HG02763 (cell line): ENCODE results near the gene ETV3.

ENCODE experiments used
- ATAC-seq: cut with Tn5 transposase; IDR thresholded peaks from one replicate; pipeline ENCODE4 v1.9.1; 2021; ENCODE audit warnings: mild to moderate bottlenecking, moderate library complexity; ENCODE audit not compliant: unreplicated experiment

ETV3 gene

DNA sequence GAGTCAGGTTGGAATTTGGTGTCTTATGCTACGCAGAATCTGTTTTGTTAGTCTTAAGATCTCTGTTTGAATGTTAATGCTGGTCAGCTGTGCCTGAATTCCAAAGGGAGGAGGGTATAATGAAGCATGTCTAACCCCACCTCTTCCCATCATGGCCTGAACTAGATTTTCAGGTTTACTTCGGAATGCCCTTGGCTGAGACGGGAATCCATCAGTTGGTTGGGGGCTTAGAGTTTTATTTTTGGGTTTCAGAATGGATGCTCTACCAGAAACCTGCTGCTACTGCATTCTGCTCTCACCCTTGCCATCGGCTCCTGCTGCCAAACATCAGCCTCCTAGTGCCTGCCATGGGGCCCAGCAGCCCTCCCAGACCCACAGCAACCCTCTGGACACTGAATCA lies 24.1 kb upstream of the ETV3 start:
- ATAC-seq, result no peak

DNA sequence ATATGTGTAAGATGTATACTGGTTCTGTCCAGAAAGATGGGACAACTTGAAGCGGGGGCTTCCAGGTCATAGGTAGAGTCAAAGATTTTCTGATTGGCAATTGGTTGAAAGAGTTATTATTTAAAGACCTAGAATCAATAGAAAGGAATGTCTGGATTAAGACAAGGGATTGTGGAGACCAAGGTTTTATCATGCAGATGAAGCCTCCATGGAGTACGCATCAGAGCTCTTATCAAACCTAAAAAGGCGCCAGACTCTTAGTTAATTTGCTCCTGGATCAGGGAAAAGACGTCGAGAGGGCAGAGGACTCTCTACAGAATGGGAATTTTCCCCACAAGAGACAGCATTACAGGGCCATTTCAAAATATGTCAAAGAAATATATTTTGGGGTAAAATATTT lies 23.7 kb upstream of the ETV3 start:
- ATAC-seq, result no peak

DNA sequence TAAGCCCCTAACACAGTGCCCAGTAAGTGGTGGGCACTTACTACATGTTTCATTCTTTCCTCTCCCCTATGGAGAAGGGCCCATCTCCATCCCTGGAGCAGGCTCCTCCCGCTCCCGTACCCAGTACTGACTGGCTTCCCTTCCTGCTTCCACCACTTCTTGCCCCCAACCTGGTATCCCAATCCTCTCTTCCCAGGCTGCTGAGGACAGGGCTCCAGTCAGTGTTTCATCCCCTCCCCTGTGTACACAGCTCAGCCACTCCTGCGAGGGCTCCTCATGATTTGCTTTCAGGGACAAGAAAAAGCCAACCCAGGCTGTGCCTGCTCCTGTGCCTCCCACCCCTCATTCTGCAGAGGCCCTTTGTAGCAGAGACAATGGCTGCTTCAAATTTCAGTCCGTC lies 20.8 kb upstream of the ETV3 start:
- ATAC-seq, result no peak

DNA sequence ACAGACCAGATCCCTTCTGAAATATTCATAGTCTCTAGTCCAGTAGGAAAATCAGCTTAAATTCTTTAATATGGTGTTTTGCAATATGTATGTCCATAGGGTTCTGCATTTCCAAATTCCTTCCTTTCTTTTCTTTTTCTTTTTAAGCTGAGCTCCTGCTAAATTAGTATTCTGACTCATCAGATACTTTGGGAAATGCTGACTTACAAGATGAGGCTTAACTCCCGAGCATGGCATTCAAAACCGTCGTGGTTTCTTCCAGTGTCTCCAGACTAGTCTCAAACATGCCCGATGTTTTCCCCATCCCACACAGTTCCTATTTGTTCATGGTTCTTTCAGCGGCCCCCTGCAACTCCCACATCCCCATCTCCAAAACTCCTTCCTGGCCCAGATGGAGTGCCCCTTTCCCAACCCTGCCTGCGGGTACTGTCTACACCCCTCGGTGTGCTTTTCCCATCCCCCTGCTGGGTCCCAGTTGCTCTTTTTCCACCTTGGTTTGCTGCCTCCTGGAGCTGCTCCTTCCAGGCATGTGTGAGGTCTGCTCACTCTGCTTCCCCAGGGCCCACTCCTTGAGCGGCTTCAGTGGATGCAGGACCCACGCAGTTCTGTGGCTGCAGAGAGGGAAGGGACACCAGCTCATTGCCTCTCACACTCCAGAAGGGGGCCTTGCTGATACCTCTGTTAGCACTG lies 19.5 kb upstream of the ETV3 start:
- ATAC-seq, result no peak

DNA sequence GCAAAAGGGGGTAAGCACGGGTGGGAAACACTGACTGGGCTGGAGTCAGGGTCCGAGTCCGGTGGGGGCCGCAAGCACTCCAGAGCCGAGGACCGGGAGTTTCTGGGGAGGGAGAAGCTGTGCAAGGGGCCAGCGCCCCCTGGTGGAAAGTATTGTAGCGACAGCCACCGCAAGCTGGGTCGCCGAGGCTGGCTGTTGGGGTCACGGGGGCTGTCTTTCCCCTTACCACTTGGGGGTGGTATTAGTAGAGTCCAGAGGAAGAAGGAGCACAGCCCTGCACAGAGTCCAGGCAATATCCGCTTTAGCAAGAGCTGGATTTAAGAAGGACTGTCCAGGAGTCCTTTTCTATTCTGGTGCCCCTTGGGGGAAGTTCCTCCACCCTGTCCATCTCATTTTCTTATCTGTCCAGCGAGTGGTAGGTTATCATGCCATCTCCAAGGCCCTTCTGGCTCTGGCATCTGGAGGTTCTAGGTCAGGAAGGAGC lies 17.9 kb upstream of the ETV3 start:
- no peak for ATAC-seq

DNA sequence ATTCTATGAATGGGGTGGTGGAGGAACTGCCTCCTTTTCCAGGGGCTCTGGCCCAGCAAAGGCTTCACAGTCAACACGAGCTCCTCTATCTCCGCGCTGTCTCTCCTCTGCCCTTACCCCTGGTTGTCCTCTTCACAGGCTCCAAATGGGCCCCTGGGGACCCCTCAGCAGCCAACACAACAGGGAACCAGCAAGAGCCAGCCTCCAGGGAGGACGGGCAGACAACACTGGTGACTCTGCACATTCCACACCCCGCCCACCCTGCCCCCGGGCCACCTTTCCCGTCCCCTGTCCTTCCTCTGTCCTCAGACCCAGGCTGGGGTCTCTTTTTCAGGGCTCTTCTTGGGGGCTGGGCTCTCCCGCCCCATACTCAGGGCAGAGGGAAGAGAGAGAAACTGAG lies 17.5 kb upstream of the ETV3 start:
- no peak for ATAC-seq

DNA sequence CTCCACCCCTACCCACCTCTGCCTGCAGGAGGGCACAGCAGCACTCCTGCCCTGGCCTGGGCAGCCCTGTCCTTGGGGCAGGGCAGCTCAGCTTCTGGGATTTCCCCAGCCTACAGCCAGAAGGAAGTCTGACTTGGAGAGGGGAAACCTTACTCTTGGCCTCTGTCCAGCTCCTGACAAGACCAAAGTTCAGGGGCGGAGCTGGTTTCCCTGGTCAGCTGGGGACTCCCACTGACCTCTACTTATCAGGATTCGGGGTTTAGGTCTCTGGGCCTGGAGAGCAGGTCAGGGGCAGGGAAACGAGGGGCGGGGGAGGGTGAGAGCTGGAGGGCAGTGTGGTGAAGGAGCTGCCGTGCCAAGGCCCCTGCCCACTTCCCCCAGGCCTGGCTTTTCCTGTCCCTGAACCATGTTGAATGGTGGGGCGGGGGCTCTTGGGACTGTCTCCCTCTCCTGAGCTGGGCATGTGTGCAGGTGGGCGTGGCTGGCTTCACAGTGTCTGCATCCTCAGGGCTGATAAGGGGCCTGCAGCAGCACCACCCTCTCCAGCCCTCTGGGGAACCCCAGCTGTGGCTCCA lies 16.8 kb upstream of the ETV3 start:
- ATAC-seq, result no peak

DNA sequence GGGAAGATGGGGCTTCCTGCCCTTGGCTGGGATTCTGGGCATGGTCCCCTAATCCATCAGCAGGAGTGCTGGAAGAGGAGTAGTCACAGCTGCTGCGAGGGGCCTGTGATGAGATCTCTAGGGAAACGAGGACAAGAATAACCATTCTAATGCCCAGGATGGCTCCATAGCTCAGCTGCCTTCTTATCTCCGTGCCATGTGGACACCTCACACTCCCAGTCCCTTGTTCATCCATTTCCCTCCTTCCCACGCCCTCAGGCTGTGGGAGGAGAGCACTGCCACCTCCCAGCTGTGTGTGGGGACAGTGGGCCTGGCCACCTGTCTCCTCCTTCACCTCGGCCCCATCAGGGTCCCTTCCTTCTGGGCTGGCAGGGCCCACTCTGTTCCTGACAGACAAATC lies 16.1 kb upstream of the ETV3 start:
- no peak for ATAC-seq

DNA sequence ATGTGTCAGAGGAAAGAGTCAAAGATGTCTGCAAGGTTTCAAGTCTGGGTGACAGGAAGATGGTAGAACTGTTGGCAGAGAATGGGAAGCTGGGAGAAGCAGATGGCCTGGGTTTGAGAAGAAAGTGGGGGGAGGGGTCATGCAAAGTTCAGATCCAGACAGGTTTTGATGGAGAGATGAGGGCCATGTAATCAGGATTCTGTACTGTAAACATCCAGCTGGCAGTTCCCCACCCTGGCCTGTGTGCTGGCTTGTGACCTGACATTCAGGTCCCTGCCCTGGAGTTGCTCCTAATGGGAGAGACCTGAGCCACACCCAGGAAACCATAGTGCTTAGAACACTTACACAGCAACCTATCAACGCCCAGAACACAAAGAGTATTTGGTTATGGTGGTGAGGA lies 15.6 kb upstream of the ETV3 start:
- no peak for ATAC-seq

DNA sequence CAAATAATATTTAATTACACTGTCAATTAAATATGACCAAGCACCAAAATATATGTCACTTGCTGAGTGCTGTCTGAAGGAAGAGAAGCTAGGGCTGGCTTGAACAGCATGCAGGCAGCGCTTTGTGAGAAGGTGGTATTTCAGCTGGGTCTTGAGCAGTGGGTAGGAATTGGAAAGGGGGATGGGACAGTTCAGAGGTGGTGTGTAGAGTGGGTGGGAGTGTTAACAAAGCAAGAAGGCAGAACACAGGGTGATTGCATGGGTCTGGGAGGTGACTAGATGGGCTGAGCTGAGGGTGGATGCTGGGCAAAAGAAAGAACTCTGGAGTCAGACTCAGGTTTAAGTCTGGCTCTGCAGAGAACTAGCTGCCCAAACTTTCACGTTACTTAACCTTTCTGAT lies 14.3 kb upstream of the ETV3 start:
- no peak for ATAC-seq

DNA sequence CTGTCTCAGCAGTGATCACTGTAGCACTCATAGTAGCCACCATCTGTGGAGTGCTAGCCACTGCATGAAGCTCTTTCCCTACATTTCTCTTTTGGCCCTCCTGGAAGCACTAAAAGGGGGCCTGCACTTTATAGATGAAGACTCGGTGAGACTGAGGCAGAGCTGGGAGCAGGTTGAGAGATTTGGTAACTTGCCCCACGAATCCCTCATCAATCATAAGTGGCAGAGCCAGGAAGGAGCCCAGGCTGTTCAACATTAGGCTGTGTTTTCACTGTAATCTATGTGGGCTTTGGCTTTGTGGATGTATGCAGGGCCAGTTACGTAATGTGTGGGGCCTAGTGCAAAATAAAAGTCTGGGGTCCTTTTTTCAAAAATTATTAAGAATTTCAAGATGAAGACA lies 13.3 kb upstream of the ETV3 start:
- ATAC-seq, result no peak

DNA sequence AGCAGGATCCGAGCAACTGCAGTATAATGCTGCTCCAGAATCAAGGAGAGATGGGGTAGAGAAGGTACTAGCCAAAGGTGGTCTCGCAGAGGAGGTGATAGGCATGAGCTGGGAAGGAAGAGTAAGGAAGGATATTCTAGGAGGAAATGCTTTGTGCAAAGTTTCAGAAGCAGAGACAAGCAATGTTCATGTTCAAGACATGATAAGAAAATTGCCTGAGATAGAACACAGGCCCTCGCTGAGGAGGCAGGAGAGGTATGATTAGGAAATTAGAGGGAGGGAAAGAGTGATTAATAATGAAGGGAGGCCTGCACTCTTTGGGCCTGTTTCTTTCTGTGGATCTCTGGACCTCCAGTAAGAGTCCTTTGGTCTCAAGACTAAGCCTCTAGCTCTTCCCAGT lies 12.9 kb upstream of the ETV3 start:
- ATAC-seq, result no peak

DNA sequence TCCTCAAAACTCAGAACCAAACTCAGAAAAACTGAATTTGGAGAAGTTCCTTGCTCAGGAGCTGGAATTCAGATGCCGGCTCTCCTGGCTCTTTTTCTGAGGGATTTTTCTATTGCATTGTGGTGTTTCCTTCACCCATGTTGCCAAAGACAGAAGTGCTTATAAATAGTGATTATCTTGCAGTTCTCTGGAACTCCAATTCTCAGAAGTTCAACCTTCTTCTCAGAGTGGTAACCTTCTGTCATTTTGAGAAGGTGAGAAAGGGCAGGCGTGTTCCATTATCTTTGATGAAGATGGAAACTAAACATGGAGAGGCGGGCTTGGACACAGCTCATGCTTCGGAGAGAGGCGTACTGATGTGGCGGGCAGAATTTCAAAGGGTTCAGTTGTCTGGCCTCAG lies 12.4 kb upstream of the ETV3 start:
- no peak for ATAC-seq

DNA sequence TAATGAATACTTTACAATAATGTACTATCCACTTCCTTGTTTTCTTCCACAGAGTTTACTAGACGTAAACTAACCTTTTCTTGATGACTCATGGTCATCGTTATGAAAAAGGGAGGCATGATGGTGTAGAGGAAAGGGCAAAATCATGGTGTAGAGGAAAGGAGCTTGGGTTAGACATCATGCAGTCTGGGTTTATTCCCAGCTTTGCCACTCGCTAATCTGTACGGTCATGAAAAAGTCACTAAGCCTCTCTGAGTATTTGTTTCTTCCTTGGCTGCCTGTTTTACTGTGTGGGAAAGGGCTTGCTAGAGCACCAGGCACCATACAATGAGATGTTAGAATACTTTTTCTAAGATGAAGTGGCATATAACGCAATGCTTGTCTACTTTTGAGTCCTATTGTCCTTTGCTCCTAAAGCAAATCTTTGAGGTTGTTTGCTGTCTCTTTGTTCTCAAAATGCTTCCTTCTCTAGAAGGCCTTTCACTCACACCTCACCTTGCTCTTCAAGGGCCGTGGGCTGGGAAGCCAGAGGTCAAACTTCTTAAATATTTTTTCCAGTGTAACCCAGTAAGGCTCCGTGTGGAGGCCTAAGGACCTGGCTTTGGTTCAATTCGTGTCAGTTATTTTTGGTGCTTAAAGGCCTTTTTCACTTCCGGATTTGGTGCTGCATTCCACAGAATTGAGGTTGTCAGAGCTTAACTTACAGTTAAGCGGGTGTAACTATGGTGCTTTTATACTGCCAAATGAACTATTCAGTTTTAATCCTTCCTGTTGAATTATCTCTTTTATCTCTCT lies 9.9 kb upstream of the ETV3 start:
- no peak for ATAC-seq

DNA sequence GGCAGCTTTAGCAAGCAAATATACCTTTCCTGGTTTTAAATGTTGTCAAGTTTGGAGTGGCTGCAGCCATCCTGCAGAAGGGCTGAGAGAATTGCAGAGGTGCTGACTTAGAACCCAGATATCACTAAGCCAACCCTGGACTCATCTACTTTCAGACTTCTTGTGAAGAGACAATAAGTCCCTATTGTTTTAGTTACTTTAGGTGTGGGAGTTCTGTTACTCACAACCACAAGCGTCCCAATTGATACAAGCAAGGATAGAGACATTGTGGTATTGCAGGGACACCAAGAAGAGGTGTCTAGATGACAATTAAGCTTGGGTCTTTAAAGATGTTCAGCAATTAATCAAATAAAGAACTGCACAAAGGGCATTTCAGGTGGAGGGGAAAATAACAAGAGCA lies 8.8 kb upstream of the ETV3 start:
- ATAC-seq, result no peak

DNA sequence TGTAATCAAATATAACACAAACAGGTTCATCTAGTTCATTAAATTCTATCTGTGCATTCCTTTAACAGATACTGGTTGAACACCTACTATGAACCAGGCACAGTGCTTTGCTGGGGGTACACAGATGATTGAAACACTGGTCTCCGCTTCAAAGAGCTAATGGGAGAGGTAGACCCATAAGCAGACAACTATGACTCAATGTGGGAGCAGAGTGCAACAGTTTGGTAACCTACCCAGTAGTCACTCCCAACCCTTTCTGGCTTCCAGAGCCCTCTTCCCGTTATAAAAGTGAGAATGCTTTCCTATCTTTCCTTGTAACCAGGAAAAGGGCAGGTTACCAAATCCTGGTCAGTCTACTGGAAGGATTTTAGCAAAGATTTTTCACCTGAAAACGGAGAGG lies 8.0 kb upstream of the ETV3 start:
- no peak for ATAC-seq

DNA sequence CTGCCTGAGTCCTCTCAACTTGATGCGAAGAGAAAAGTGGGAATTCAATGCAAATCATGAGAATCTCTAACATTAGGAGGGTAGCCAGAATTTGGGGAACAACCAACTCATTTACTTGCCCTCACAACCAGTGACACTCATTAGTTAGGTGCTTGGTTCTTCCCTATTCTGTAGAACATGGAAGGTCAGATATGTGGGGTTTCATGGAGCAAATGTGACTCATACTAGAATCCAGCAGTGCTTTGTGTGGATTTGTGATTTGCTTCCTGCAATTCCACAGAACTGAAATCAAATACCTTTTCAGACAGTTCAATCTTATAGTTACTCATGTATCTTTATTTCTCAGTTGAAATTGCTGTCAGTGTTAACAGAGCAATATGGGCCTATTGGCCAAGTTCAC lies 6.9 kb upstream of the ETV3 start:
- no peak for ATAC-seq

DNA sequence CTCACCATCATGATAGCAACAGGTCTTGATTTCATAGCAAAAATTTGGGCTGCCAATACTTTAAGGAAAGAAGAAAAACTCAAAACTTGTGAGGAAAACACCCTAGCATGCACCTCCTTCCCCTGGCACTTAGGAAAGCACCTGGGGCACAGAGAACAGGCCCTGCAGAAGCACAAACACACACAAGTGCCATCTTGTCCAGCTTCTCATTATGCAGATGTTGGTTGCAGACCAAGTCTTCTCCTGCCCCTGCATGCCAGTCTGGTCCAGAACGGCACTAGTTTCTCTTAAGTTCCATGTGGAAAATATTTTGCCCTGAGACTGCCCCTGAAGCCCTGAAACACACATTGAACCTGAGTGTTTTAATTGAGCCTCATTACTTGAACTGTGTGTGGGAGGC lies 6.3 kb upstream of the ETV3 start:
- ATAC-seq, result no peak

DNA sequence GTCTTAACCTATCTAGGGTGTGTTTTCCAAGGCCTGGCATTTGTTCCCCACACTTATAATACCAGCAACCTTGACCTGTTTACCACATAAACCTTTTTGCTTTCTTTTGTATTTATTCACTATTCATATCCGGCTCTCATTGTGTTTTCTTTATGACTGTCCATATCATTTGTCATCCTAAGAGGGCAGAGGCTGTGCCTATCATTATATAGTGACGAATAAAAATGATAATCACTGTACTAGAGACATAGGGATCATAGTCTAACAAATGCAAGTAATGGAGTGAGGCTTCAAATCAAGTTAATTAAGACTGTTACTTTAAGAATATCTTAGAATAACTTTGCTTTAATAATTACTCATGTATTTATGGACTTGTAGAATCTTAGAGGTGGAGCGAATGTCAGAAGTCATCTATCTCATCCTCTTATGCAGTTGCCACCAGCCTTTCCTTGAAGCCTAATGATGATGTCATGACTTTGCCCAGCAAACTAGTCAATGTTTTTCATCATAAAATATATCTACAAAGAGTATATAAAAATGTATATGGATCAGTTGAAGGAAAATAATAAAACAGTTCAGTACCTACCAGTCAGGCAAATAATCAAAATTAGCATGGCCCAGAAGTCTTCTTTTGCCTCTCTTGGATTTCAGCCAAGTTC lies 4.7 kb upstream of the ETV3 start:
- ATAC-seq, result no peak

DNA sequence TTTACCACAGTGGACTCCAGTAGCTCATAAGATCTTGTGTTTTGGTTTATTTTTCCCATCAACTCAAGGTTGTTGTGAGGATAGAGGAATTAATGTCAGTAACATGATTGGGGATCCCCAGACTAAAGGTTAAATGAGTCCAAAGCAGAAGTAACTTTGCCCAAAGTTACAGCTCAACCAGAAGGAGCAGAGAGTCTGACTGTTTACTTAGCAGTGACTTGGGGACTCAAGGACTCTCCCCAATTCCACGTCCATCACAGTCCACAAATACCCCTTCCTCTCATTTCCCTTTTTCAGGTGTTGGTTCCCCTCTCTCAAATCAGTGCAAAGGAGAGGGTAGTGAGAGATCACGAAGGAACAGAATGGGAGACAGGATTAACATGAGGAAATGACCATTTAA lies 4.0 kb upstream of the ETV3 start:
- no peak for ATAC-seq

DNA sequence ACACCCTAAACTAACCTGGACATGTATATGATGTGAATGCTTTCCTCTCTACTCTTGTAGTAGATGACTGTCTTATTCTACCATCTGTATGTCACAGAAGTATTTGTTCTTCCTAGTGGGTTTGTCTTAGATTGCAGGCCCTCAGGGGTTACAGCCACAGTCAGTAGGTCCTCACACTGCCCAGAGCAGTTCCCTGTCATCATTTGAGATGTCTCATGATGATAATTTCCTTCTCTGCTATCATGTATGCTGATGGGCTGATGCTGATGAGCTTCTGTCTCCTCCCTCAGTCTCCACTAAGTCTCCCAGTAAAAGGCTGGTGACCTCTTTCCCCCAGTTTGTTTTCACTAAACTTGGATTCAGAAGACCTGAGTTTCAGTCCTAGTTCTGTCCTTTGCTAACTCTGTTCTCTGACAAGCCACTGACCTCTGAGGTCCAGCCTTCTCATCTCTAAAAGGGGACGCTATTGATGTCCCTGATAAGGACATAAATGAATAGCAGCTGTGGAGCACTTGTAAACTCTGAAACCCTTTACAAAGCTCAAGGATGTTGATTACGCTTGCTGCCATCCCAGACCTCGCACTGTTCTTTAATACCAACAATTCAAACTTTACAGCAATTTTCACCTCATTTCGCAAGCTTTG lies 3.1 kb upstream of the ETV3 start:
- no peak for ATAC-seq
